CD4-positive, CD25-positive, alpha-beta regulatory T cell (primary cell): Measurements from ENCODE around the gene FILIP1. TPM values are rescaled to one million over a fixed set of nuclear protein-coding genes. Genes with fewer than 3 reads are reported as not detected.

Source experiments
- ATAC-seq, 2 donors: fragments of 150-1000 bp; cut with Tn5 transposase; one replicate each; pipeline ENCODE4 v1.10.0; 2021; ENCODE audit warnings: low read depth in 2 of 2, moderate number of reproducible peaks in 2 of 2, moderate library complexity in 1 of 2
- DNase-seq, 3 donors: peaks; one replicate each; pipeline versions ENCODE4 v3.0.0 to v3.0.0-alpha.2; 2012 to 2022; ENCODE audit warnings: mixed read lengths in 1 of 3
- H3K27ac ChIP-seq: one replicate; pipeline ENCODE4 v1.7.0; 2013; ENCODE audit warnings: mild to moderate bottlenecking, low read length; ENCODE audit not compliant: insufficient read depth, poor library complexity, severe bottlenecking
- H3K27me3 ChIP-seq: one replicate; pipeline ENCODE4 v1.7.0; 2013; ENCODE audit warnings: low read length; ENCODE audit not compliant: control insufficient read depth, insufficient read depth
- H3K36me3 ChIP-seq: one replicate; pipeline ENCODE4 v1.7.0; 2013; ENCODE audit warnings: mild to moderate bottlenecking, low read length, moderate library complexity; ENCODE audit not compliant: control insufficient read depth, insufficient read depth
- H3K4me1 ChIP-seq: 2 replicates; pipeline ENCODE4 v1.7.0; 2013; ENCODE audit warnings: mild to moderate bottlenecking, low read length; ENCODE audit not compliant: insufficient read depth, control insufficient read depth, poor library complexity, severe bottlenecking
- H3K4me3 ChIP-seq: one replicate; pipeline ENCODE4 v1.7.0; 2013; ENCODE audit warnings: low read depth, mild to moderate bottlenecking, low read length, moderate library complexity
- H3K9me3 ChIP-seq, 2 experiments: 1 replicate in 1 of 2; 2 replicates in 1 of 2; pipeline ENCODE4 v1.7.0; 2013; ENCODE audit warnings: low read length in 2 of 2, mild to moderate bottlenecking in 1 of 2, moderate library complexity in 1 of 2; ENCODE audit not compliant: control insufficient read depth in 2 of 2
- H3K27ac Mint-ChIP-seq, 3 donors: one replicate each; pipeline ENCODE4 v1.8.0; 2020 to 2022; ENCODE audit warnings: mild to moderate bottlenecking in 3 of 3, mixed read lengths in 3 of 3, moderate library complexity in 2 of 3
- H3K27me3 Mint-ChIP-seq: one replicate; pipeline ENCODE4 v1.8.0; 2022; ENCODE audit warnings: mild to moderate bottlenecking, mixed read lengths
- H3K36me3 Mint-ChIP-seq: one replicate; pipeline ENCODE4 v1.8.0; 2020; ENCODE audit warnings: mixed read lengths
- H3K4me1 Mint-ChIP-seq, 4 donors: one replicate each; pipeline ENCODE4 v1.8.0; 2020 to 2022; ENCODE audit warnings: mixed read lengths in 4 of 4, mild to moderate bottlenecking in 1 of 4
- H3K4me3 Mint-ChIP-seq, 4 donors: one replicate each; pipeline ENCODE4 v1.8.0; 2020 to 2022; ENCODE audit warnings: mild to moderate bottlenecking in 4 of 4, mixed read lengths in 4 of 4, moderate library complexity in 3 of 4
- H3K9me3 Mint-ChIP-seq, 7 donors: one replicate each; pipeline ENCODE4 v1.8.0; 2020 to 2022; ENCODE audit warnings: mixed read lengths in 7 of 7, mild to moderate bottlenecking in 3 of 7, moderate library complexity in 2 of 7
- polyA plus RNA-seq, 4 donors: library from polyadenylated mRNA; unstranded; fragments of 300-500 nt; fragmentation: Illumina TruSeq; gene quantifications; one replicate each; pipeline ENCODE4 v1.2.3, GENCODE V29; 2021
- total RNA-seq: library from RNA; stranded (reverse); gene quantifications from one replicate; pipeline ENCODE4 v1.2.3, GENCODE V29; 2022

The FILIP1 gene
- total and polyA plus RNA-seq, 5 donors from 2014 or later: 0.02 TPM; not detected in 4

- Mint-ChIP-seq H3K27ac (no peak overlapping the region), H3K4me1 (no peaks in the 10 kb centered on the region), H3K36me3 (no peaks in the 10 kb centered on the region), H3K4me3 (no peak overlapping the region), H3K27me3 (peaks cover 4% of the 10 kb centered on the region), H3K9me3 (peaks cover 0 to 3% (median 0%) of the 10 kb centered on the region in 7 donors)
- Histone ChIP-seq H3K4me3 (no peak overlapping the region), H3K9me3 (no peaks in the 10 kb centered on the region), H3K36me3 (no peaks in the 10 kb centered on the region), H3K27ac (no peak overlapping the region), H3K27me3 (no peaks in the 10 kb centered on the region), H3K4me1 (no peaks in the 10 kb centered on the region)
- DNase-seq: no peak
- ATAC-seq: no peak
Observed at GRCh38 chr6:75463908-75464307, 29.7 kb downstream of the FILIP1 start.

- Histone ChIP-seq H3K27me3 (no peaks in the 10 kb centered on the region), H3K4me1 (no peaks in the 10 kb centered on the region), H3K9me3 (no peaks in the 10 kb centered on the region), H3K36me3 (no peaks in the 10 kb centered on the region), H3K27ac (no peak overlapping the region), H3K4me3 (no peak overlapping the region)
- ATAC-seq (no peak), DNase-seq (no peak)
- H3K4me1 Mint-ChIP-seq: no peaks in the 10 kb centered on the region
- H3K27ac Mint-ChIP-seq: no peak overlapping the region
- H3K36me3 Mint-ChIP-seq: no peaks in the 10 kb centered on the region
- peaks cover 4% of the 10 kb centered on the region for H3K27me3 Mint-ChIP-seq
- H3K4me3 Mint-ChIP-seq: no peak overlapping the region
- H3K9me3 Mint-ChIP-seq: peaks cover 0 to 3% (median 0%) of the 10 kb centered on the region in 7 donors
Observed at GRCh38 chr6:75463061-75463460, 30.5 kb downstream of the FILIP1 start.

GRCh38 chr6:75460681-75461080 is 32.9 kb downstream of the FILIP1 start:
- no peak overlapping the region for H3K4me3 Mint-ChIP-seq
- Histone ChIP-seq H3K36me3 (no peaks in the 10 kb centered on the region), H3K9me3 (no peaks in the 10 kb centered on the region), H3K4me1 (no peaks in the 10 kb centered on the region), H3K27ac (no peak overlapping the region), H3K4me3 (no peak overlapping the region), H3K27me3 (no peaks in the 10 kb centered on the region)
- no peaks in the 10 kb centered on the region for H3K36me3 Mint-ChIP-seq
- no peak overlapping the region for H3K27ac Mint-ChIP-seq
- H3K27me3 Mint-ChIP-seq: peaks cover 4% of the 10 kb centered on the region
- DNase-seq (no peak), ATAC-seq (no peak)
- peaks cover 0 to 2% (median 0%) of the 10 kb centered on the region in 7 donors for H3K9me3 Mint-ChIP-seq
- no peaks in the 10 kb centered on the region for H3K4me1 Mint-ChIP-seq

- Histone ChIP-seq H3K27ac (no peak overlapping the region), H3K4me3 (no peak overlapping the region), H3K36me3 (no peaks in the 10 kb centered on the region), H3K27me3 (no peaks in the 10 kb centered on the region), H3K4me1 (no peaks in the 10 kb centered on the region), H3K9me3 (no peaks in the 10 kb centered on the region)
- Mint-ChIP-seq H3K4me3 (no peak overlapping the region), H3K27me3 (peaks cover 4% of the 10 kb centered on the region), H3K36me3 (no peaks in the 10 kb centered on the region), H3K4me1 (no peaks in the 10 kb centered on the region), H3K9me3 (peaks cover 0 to 2% (median 0%) of the 10 kb centered on the region in 7 donors), H3K27ac (no peak overlapping the region)
- DNase-seq (no peak), ATAC-seq (no peak)
Observed at GRCh38 chr6:75458895-75459294, 34.7 kb downstream of the FILIP1 start.

GRCh38 chr6:75450903-75451302 is 42.7 kb downstream of the FILIP1 start:
- no peak overlapping the region for H3K27ac ChIP-seq
- H3K27me3 Mint-ChIP-seq: no peaks in the 10 kb centered on the region
- no peaks in the 10 kb centered on the region for H3K36me3 Mint-ChIP-seq
- H3K4me3 ChIP-seq: no peak overlapping the region
- H3K27ac Mint-ChIP-seq: no peak overlapping the region
- DNase-seq (no peak), ATAC-seq (no peak)
- H3K27me3 ChIP-seq: no peaks in the 10 kb centered on the region
- no peaks in the 10 kb centered on the region for H3K36me3 ChIP-seq
- no peaks in the 10 kb centered on the region for H3K4me1 ChIP-seq
- no peaks in the 10 kb centered on the region for H3K9me3 ChIP-seq
- no peaks in the 10 kb centered on the region for H3K4me1 Mint-ChIP-seq
- H3K4me3 Mint-ChIP-seq: no peak overlapping the region
- peaks cover 0 to 5% (median 0%) of the 10 kb centered on the region in 7 donors for H3K9me3 Mint-ChIP-seq

- Mint-ChIP-seq H3K4me1 (no peaks in the 10 kb centered on the region), H3K36me3 (no peaks in the 10 kb centered on the region), H3K9me3 (peaks cover 0 to 5% (median 0%) of the 10 kb centered on the region in 7 donors), H3K27ac (no peak overlapping the region), H3K4me3 (no peak overlapping the region), H3K27me3 (no peaks in the 10 kb centered on the region)
- no peaks in the 10 kb centered on the region for H3K9me3 ChIP-seq
- no peaks in the 10 kb centered on the region for H3K27me3 ChIP-seq
- no peak for ATAC-seq
- H3K4me1 ChIP-seq: no peaks in the 10 kb centered on the region
- no peak overlapping the region for H3K4me3 ChIP-seq
- no peak overlapping the region for H3K27ac ChIP-seq
- H3K36me3 ChIP-seq: no peaks in the 10 kb centered on the region
- DNase-seq: no peak
Observed at GRCh38 chr6:75449630-75450206, 43.9 kb downstream of the FILIP1 start.

- Mint-ChIP-seq H3K27ac (no peak overlapping the region), H3K36me3 (no peaks in the 10 kb centered on the region), H3K4me1 (no peaks in the 10 kb centered on the region), H3K4me3 (no peak overlapping the region), H3K9me3 (peaks cover 0 to 1% (median 0%) of the 10 kb centered on the region in 7 donors), H3K27me3 (no peaks in the 10 kb centered on the region)
- no peaks in the 10 kb centered on the region for H3K9me3 ChIP-seq
- H3K4me3 ChIP-seq: no peak overlapping the region
- no peaks in the 10 kb centered on the region for H3K27me3 ChIP-seq
- no peak overlapping the region for H3K27ac ChIP-seq
- no peaks in the 10 kb centered on the region for H3K36me3 ChIP-seq
- DNase-seq (no peak), ATAC-seq (no peak)
- no peaks in the 10 kb centered on the region for H3K4me1 ChIP-seq
Observed at GRCh38 chr6:75446241-75446880, 47.2 kb downstream of the FILIP1 start.

- Mint-ChIP-seq H3K4me1 (no peaks in the 10 kb centered on the region), H3K27ac (no peak overlapping the region), H3K4me3 (no peak overlapping the region), H3K36me3 (no peaks in the 10 kb centered on the region), H3K27me3 (no peaks in the 10 kb centered on the region), H3K9me3 (peaks cover 0 to 1% (median 0%) of the 10 kb centered on the region in 7 donors)
- no peak overlapping the region for H3K4me3 ChIP-seq
- H3K4me1 ChIP-seq: no peaks in the 10 kb centered on the region
- no peak overlapping the region for H3K27ac ChIP-seq
- H3K36me3 ChIP-seq: no peaks in the 10 kb centered on the region
- no peak for DNase-seq
- no peaks in the 10 kb centered on the region for H3K9me3 ChIP-seq
- no peak for ATAC-seq
- H3K27me3 ChIP-seq: no peaks in the 10 kb centered on the region
Observed at GRCh38 chr6:75445738-75446137, 47.9 kb downstream of the FILIP1 start.
